ENCODE data around the gene DNAAF6.

GRCh38 chrX:107213477-107213876 lies 7.1 kb downstream of the DNAAF6 start:
- TF ChIP-seq EZH2 (IDR thresholded peaks at IDR 0.05; ENCODE audit: borderline replicate concordance, low read length) (no peak), CTCF (IDR thresholded peaks at IDR 0.05; ENCODE audit: low read length) (no peak)

All from OCI-LY1 (cell line).